Upper lobe of right lung (tissue), 1 donor: Measurements from ENCODE around the gene CPSF6. TPM values are rescaled to one million over a fixed set of nuclear protein-coding genes. Genes with fewer than 3 reads are reported as not detected.
"Not testable (repeated sequence)": the region's sequence is repeated elsewhere in the genome, so short reads cannot be mapped to it uniquely, and the experiment has no call there.

Experiments used
- ATAC-seq: fragments of 200-7000 bp; cut with Tn5 transposase; one replicate; pipeline ENCODE4 v1.9.1; 2020; ENCODE audit warnings: mild to moderate bottlenecking, moderate library complexity
- DNase-seq: peaks from one replicate; pipeline ENCODE4 v3.0.0-alpha.2; 2020
- H3K27ac ChIP-seq: fragments of 200-600 bp; one replicate; pipeline ENCODE4 v1.8.0; 2022
- H3K27me3 ChIP-seq: fragments of 200-600 bp; one replicate; pipeline ENCODE4 v1.8.0; 2022; ENCODE audit warnings: mild to moderate bottlenecking
- H3K36me3 ChIP-seq: fragments of 200-600 bp; one replicate; pipeline ENCODE4 v1.8.0; 2022
- H3K4me1 ChIP-seq: fragments of 200-600 bp; one replicate; pipeline ENCODE4 v1.8.0; 2022
- H3K4me3 ChIP-seq: fragments of 200-600 bp; one replicate; pipeline ENCODE4 v1.8.0; 2022; ENCODE audit warnings: mild to moderate bottlenecking
- H3K9me3 ChIP-seq: fragments of 200-600 bp; one replicate; pipeline ENCODE4 v1.8.0; 2022
- CTCF ChIP-seq: fragments of 200-600 bp; IDR thresholded peaks from one replicate; pipeline ENCODE4 v1.8.0; 2022; ENCODE audit warnings: antibody characterized with exemption
- intact Hi-C: fragments of 100-400 bp; cut with DNase I; formaldehyde crosslinking; loops from one replicate; pipeline ENCODE4 v1.11.0; 2022
- total RNA-seq: library from RNA; stranded (reverse); fragmentation: NEBNext Ultra II Directional; extraction: Animal tissue kit (Norgen Biotek cat#: 25700); gene quantifications from one replicate; pipeline ENCODE4 v1.2.1, GENCODE V29; 2021
- donor health status: DM: no; HTN: yes; CAD: no; lungs with severe emphysema.

CPSF6 gene
- total RNA-seq, 1 donor from 2014 or later, result 53.4 TPM

DNA sequence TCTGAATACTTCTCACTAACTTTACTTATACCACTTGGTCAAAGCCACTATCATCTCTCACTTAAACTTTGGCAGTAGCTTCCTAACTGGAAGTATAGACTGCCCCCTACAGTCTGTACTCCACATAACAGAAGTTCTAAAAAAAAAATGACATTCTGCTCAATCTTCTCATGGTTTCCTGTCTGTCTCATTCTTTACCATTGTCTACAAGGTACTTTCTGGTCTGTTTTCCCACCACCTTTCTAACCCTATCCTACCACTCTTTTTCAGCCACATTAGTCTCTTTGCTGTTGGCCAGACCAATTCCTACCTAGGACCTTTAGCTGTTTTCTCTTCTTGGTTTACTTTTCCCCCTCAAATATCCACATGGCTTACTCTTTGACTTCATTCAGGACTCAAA is 14.7 kb downstream of the CPSF6 start:
- Histone ChIP-seq H3K36me3 (peaks cover 33% of the 10 kb centered on the region), H3K27ac (no peak overlapping the region)
- peak; percentile 89 for ATAC-seq

DNA sequence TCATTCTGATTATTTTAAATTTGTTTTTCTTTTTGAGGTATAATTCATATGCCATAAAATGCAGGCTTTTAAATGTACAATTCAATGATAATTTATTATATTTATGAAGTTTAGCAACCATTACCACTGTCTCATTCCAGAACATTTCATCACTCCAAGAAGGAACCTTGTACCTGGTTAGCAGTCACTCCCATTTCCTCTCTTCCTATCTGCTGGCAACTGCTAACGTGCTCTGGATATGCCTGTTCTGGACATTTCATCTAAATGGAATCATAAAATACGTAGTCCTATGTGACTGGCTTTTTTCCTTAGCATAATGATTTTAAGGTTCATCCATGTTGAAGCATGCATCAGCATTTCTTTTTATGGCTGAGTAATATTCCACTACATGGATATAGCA is 15.5 kb downstream of the CPSF6 start:
- H3K36me3 ChIP-seq, result peaks cover 42% of the 10 kb centered on the region

More for the DNA sequence above, 14.7 kb downstream of the CPSF6 start:
- no peak for DNase-seq
- TF ChIP-seq CTCF, result peak; percentile 71
- Histone ChIP-seq H3K27me3 (no peaks in the 10 kb centered on the region), H3K9me3 (no peaks in the 10 kb centered on the region), H3K4me1 (peaks cover 7% of the 10 kb centered on the region), H3K4me3 (no peak overlapping the region)
- intact Hi-C loops, result loop anchor here (5.0 kb wide), 1 partner anchor 97 kb away; no protein-coding TSS in a partner anchor

DNA sequence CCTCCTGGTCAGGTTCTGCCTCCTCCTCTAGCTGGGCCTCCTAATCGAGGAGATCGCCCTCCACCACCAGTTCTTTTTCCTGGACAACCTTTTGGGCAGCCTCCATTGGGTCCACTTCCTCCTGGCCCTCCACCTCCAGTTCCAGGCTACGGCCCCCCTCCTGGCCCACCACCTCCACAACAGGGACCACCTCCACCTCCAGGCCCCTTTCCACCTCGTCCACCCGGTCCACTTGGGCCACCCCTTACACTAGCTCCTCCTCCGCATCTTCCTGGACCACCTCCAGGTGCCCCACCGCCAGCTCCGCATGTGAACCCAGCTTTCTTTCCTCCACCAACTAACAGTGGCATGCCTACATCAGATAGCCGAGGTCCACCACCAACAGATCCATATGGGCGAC is 19.3 kb downstream of the CPSF6 start:
- H3K36me3 ChIP-seq, result peaks cover 80% of the 10 kb centered on the region
- no peak for TF ChIP-seq CTCF
- no peak for ATAC-seq
- H3K27ac ChIP-seq, result no peak overlapping the region
- intact Hi-C loops, result no loop called here
- DNase-seq, result no peak
- H3K27me3 ChIP-seq, result no peaks in the 10 kb centered on the region
- no peaks in the 10 kb centered on the region for H3K4me1 ChIP-seq
- no peaks in the 10 kb centered on the region for H3K9me3 ChIP-seq
- H3K4me3 ChIP-seq, result no peak overlapping the region

More for the DNA sequence above, 15.5 kb downstream of the CPSF6 start:
- ATAC-seq (no peak), DNase-seq (no peak)
- Histone ChIP-seq H3K4me1 (no peaks in the 10 kb centered on the region), H3K27me3 (no peaks in the 10 kb centered on the region), H3K9me3 (no peaks in the 10 kb centered on the region), H3K27ac (no peak overlapping the region), H3K4me3 (no peak overlapping the region)
- intact Hi-C loops, result loop anchor here (5.0 kb wide), 1 partner anchor 98 kb away; no protein-coding TSS in a partner anchor
- no peak for TF ChIP-seq CTCF

GRCh38 chr12:69262264-69262974 is 23.1 kb downstream of the CPSF6 start:
- intact Hi-C loops, result no loop called here
- DNase-seq (no peak), ATAC-seq (no peak)
- H3K9me3 ChIP-seq, result no peaks in the 10 kb centered on the region
- H3K27ac ChIP-seq, result no peak overlapping the region
- no peak for TF ChIP-seq CTCF
- peaks cover 88% of the 10 kb centered on the region for H3K36me3 ChIP-seq
- H3K27me3 ChIP-seq, result no peaks in the 10 kb centered on the region
- H3K4me1 ChIP-seq, result no peaks in the 10 kb centered on the region
- H3K4me3 ChIP-seq, result no peak overlapping the region

GRCh38 chr12:69265205-69265604 is 25.8 kb downstream of the CPSF6 start:
- no peaks in the 10 kb centered on the region for H3K4me1 ChIP-seq
- no peak for ATAC-seq
- H3K36me3 ChIP-seq, result peaks cover 75% of the 10 kb centered on the region
- intact Hi-C loops, result no loop called here
- no peaks in the 10 kb centered on the region for H3K9me3 ChIP-seq
- TF ChIP-seq CTCF, result no peak
- H3K27ac ChIP-seq, result no peak overlapping the region
- no peaks in the 10 kb centered on the region for H3K27me3 ChIP-seq
- no peak for DNase-seq
- H3K4me3 ChIP-seq, result no peak overlapping the region

GRCh38 chr12:69265633-69266032 is 26.3 kb downstream of the CPSF6 start:
- intact Hi-C loops, DNase-seq, H3K27ac ChIP-seq, H3K27me3 ChIP-seq, ATAC-seq, H3K4me3 ChIP-seq, H3K4me1 ChIP-seq, H3K9me3 ChIP-seq: not testable (repeated sequence)
- H3K36me3 ChIP-seq, result peaks cover 75% of the 10 kb centered on the region
